Dermis microvascular lymphatic vessel endothelial cell (primary cell): Measurements from ENCODE around the gene TRAF3IP3. TPM values are rescaled to one million over a fixed set of nuclear protein-coding genes. Genes with fewer than 3 reads are reported as not detected.

ENCODE experiments used
- DNase-seq, 2 donors: peaks; one replicate each; pipeline versions ENCODE4 v3.0.0 to v3.0.0-alpha.2; 2010; ENCODE audit warnings: low read depth in 2 of 2
- total RNA-seq: library from RNA; depleted of rRNA; stranded (reverse); fragments of >200 nt; gene quantifications from 2 replicates; pipeline ENCODE4 v1.2.1, GENCODE V29; 2014

Gene TRAF3IP3, protein sequence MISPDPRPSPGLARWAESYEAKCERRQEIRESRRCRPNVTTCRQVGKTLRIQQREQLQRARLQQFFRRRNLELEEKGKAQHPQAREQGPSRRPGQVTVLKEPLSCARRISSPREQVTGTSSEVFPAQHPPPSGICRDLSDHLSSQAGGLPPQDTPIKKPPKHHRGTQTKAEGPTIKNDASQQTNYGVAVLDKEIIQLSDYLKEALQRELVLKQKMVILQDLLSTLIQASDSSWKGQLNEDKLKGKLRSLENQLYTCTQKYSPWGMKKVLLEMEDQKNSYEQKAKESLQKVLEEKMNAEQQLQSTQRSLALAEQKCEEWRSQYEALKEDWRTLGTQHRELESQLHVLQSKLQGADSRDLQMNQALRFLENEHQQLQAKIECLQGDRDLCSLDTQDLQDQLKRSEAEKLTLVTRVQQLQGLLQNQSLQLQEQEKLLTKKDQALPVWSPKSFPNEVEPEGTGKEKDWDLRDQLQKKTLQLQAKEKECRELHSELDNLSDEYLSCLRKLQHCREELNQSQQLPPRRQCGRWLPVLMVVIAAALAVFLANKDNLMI
- total RNA-seq, result not detected in 2 replicates

DNA sequence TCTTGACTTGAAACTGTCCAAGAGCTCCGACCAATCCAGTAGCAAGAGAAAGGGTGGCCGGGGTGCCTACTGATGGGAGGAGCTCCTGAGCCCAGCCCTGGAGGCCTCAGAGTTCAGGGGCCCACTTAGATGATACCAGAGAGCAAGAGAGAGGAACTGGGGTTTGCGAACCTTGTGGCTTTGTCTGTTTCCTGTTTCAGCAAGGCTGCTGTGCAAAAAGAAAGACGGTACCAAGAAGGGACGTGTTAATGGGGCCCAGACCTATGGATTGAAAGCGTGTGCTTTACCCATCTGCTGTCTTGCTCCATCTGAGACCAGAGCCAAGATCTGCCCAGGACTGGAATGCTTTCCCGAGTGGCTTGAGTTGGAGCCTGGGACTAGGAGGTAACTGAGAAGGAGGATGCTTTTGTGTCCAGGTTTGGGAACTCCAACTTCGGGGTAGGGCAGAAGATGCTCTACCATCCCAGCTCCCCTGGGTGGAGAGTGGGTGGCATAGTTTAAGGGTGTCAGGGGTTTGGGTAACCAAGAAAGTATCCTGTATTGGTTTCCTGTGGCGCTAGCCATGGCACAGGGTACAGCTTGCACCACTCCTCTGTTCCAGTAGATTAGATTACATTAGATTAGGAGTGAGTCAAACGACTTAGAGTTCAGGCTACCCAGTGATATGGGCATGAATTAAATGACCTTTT, at the start of gene TRAF3IP3:
Gene TRAF3IP3, plus strand, starts transcription at position 128 of the 689 bp plus-strand sequence. CDS start 3,987 bp downstream, outside the sequence.
- no peak for DNase-seq

DNA sequence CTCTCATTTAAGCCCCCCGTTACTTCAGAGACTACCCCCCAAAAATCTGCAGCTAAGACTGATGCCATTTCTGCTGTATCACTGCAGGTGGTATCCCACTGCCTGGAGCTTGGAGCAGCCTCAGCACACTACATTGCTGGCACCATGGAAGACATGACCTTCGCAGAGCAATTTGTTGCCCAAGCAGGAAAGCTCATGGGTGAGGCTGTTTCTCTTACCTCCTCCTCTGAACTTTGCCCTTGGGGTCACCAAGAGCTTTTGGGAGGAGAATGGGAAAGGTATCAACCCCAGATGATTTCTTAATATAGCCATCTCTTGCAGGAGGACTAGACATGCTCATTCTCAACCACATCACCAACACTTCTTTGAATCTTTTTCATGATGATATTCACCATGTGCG, 49.2 kb upstream of the TRAF3IP3 start:
- DNase-seq, result no peak

DNA sequence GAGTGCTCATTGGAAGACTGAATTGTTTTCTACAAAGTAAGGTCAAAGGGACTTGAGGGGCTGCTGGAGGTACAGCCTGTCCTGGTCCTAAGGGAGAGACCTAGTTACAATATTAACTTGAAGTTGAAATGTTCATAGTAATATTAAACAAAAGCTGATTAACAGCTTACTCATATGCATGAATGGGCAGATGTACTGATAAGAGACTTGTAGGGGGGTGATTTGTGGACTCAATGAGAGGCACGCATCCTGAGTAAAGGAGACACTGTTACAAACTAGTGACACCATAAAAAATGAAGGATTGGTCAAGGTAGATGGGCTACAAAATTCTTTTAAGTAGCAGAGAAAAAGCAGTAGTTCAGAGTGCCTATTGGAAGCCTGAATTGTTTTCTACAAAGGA, 48.5 kb upstream of the TRAF3IP3 start:
- DNase-seq, result no peak

DNA sequence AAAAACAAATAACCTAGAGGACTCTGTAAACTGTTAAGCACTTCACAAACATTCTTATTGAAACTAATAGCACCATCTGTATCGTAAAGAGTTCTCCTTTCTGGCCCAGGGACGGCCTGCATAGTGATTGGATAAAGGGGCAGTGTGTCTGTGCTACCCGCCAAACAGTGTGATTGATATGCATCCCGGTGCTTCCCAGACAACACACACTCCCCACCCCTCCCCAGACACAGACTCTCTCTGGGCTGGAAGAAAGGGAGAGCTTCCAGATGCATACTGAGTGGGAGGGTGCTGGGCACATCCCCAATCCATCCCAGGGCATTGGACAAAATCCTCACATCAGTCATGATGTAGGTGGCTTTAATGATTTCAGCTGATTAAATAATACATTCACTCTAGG, 47.6 kb upstream of the TRAF3IP3 start:
- DNase-seq, result no peak

DNA sequence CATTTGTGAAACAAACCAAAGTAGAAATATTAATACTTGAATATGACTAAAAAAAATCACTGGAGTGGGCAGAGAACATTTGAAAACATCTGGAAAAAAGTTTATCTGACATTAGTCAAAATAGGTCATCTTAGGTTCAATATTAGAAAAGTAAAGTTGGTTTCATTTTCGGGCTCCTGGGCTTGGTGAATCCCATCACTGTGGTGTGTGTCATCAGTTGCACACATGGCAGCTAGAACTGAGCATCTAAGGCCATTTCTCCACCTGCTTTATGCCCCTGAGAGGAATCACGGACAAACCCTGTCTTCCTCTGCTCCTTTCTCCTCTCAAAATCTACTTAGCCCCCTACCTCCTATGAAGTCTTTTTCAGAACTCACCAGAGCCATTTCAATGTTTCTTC, 45.8 kb upstream of the TRAF3IP3 start:
- DNase-seq, result no peak

DNA sequence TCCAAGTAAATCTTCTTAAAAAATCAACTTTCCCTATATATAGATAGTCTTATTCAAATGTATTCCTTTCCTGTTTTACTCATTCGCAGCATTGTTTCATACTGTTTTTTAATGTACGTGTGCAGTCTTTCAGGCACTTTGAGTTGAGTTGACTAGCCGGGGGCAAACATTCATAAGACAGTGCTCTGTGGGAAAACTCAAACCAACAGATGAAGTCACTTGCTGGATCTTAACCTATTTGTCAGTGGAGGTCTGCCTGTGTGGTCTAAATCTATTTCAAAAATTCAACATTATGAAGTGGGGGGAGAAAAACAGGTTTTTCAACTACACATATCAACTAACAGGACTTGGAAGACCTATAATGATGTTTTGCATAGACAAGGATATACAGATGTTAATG, 45.0 kb upstream of the TRAF3IP3 start:
- DNase-seq, result no peak

DNA sequence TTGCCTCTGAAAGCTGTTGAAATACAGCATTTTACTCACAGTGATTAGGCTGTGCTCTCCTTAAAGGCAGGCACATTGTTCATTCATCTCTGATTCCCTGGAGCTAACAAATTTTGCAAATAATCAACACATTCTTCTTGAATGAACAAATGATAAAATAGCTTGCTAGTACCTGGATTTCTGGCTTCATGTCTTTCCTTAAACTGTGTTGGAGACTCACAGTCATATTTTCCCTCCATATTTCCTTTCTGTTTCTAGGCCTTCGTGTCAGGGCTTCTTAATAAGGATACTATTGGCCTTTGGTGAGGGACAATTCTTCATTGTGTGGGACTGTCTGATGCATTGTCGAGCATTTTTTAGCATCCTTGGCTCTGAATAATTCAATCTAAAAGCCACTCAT, 41.5 kb upstream of the TRAF3IP3 start:
- DNase-seq, result no peak

DNA sequence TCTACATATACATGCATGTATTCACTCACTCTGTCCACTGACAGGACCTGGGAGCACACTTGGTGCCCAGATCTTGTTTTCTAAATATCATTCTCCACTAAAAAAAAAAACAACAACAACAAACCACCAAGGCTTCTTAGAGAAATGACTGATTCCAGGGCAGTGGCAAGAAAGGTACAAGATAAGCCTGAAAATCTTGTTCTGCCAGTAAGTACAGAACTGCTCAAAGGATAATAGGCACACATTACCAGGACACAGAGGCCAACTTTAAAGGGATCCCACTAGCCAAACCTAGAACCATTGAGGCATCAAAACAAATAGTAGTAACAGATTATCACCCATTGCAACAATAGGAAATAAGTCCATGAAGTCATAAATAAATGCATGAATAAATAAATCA, 40.5 kb upstream of the TRAF3IP3 start:
- DNase-seq, result no peak

DNA sequence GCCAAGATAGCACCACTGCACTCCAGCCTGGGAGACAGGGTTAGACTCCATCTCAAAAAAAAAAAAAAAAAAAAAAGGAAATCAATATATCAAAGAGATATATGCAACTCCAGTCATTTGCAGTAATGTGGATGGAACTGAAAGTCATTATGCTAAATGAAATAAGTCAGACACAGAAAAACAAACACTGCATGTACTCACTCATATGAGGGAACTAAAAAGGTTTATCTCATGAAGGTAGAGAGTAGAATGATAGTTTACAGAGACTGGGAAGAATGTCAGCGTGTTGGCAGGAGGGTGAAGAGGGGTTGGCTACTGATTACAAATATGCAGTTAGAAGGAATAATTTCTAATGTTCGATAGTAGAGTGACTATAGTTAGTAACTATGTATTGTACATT, 38.0 kb upstream of the TRAF3IP3 start:
- DNase-seq, result no peak

DNA sequence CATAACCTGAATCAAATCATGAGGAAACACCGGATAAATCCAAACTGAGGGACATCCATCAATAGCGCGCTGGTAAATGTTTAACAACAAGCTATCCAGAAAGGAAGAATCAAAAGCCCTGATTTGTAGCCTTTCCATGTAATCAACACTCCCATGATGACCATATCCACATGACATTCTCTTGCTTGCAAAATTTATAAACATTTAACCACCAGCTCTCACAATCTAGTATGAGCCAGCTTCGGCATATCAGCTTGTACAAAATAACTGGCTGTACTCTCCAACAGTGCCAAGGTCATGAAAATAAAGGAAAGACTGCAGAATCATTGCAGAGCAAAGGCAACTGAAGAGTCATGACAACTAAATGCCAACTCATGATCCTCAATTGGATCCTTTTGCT, 35.5 kb upstream of the TRAF3IP3 start:
- DNase-seq, result no peak

DNA sequence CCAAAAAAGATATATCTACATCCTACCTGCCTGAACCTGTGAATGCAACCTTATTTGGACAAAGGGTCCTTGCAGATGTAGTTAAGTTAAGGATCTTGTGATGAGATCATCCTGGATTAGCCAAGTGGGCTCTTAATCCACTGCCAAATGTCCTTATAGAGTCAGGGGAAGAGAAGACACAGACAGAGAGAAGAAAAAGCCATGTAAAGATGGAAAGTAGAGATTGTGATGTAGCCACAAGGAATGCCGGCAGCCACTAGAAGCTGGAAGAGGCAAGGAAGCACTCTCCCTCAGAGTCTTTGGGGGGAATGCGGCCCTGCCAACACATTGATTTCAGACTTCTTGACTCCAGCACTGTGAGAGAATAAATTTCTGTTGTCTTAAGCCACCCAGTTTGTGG, 35.0 kb upstream of the TRAF3IP3 start:
- no peak for DNase-seq

DNA sequence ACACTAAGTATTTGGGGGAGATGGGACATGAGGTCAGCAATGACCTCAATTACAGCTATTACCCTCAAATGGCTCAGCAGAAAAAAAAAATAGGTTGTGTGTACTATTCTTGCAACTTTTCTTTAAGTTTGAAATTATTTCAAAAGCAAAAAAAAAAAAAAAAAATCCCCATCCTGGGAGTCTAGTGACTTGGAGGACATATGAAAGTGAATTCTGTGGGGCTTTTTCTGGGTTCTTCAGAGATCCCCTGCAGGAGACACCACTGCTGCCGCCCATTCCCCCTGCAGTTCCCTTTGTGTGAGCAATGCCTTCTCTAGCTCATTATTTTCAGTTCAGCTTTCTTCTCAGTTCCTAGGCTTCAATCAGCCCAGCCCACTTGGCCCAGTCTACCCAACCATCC, 34.5 kb upstream of the TRAF3IP3 start:
- DNase-seq, result no peak

DNA sequence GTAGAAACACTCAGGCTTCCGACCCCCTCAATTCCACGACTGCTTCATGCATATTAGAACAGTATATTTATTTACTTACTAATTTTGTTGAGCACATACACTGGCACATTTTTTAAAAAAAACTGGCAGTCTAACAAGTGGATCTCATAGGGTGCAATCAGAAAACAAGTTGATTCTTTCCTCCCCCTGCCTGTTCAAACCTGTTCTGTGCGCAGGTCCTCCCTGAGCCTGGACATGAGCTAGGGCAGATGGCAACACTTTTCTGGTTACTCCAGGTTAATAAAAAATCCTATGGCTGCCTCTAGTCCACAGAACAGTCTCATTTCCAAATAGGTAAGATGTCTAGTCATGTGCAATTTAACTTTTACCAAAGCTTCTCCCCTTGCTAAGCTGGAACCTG, 32.6 kb upstream of the TRAF3IP3 start:
- no peak for DNase-seq

DNA sequence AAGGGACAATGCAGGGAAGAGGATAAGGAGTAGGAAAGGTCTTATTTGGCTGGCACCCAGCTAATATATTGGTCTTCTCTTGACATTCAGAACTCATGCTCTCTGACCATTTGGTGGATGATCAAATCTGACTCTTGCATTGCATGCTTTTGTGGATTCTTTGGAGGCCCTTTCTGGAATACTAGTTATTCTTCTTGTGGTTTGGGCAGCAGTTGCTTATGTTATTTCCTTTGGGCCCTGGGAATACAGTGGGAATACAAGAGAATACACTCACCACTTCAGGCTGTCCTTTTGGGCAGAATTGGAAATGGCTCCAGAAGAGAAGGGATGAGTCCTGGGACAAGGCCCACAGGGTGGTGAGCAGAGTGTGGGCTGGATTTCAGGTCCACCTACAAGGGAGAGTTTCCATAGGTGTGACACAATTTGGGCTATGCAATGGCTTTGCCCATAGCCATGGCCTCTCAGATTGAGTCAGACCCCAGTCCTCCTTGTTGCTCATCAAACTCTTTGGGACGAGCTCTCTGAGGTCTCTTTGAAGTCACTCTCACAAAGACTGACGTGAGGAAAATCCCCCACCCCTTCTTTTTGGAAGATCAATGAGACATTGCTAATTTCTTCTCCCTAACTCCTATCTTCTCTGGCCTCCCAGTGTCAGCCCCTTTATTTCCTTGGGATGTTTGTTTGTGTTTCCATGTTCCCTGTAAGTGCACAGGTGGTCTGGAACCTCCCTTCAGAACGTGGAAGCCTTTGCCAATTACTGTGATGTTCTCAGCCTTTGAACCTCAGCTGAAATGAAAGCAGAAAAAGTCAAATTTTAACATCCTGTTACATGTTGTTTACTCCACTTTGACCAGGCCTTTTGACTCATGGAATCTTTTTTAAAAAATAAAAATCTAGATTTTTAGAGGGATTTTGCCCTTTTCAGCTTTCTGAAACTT, 31.8 kb upstream of the TRAF3IP3 start:
- no peak for DNase-seq

DNA sequence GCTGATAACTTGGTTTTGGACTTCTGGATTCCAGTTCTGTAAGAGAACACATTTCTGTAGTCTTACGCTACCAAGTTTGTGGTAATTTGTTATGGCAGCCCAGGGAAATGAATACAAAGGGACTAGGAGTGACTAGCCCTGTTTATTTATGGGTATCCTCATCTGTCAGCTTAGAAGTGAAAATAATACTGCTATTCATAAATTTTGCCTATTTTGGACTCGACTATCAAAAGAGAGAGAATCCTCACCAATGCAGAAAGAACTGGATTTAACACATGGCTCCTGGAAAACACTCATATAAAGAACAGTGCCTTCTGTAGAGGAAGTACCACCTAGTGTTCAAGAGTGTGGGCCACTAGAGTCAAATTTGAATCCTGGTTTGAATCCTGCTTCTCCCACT, 28.6 kb upstream of the TRAF3IP3 start:
- DNase-seq, result no peak

DNA sequence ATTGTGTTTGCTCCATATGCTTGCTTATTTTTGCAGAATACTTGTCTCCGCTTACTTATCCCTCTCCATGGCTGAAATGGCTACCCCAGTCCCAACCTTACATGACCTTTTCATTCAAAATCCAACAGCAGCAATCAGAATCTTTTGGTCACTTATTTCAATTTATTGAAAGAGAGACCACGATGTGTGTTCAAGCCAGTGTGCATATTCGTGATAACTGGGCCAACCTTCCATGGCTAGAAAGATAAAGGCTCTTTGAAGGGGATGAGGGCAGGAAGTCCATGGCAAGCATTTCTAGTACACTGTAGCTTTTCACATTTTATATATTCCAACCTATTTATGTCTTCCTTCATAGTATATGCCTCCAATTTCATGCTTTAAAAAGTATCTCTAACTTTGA, 28.1 kb upstream of the TRAF3IP3 start:
- no peak for DNase-seq

DNA sequence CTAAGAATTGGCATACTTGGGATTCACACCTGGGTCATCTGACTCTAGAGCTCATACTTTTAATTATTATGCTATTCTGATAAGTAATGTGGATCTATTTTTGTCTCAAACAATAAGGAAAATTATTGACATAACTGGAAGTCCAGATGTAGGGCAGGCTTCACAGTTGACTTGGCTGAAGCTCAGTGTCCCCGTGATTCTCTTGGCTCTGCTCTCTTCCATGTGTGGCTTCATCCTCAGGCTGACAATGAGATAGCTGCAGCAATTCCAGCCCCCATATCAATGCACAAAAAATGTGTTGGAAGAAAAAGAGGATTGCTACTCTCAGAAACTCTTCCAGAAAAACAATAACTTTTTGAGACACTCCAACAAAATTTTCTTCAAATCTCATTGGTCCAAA, 27.4 kb upstream of the TRAF3IP3 start:
- no peak for DNase-seq

DNA sequence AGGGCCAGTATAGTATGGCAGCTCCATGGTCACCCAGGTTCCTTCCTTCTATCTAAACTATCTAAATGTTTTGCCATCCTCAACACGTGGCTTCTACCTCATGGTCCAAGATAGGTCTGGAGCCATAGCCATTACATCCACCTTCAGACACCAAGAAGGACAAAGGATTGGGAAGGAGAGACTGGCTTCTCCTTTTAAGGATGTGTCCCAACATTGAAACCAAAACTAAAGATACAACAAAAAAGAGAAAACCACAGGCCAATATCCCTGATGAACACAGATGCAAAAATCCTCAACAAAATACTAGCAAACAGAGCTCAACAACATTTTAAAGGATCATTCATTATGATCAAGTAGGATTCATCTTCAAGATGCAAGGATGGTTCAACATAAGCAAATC, 26.4 kb upstream of the TRAF3IP3 start:
- no peak for DNase-seq

DNA sequence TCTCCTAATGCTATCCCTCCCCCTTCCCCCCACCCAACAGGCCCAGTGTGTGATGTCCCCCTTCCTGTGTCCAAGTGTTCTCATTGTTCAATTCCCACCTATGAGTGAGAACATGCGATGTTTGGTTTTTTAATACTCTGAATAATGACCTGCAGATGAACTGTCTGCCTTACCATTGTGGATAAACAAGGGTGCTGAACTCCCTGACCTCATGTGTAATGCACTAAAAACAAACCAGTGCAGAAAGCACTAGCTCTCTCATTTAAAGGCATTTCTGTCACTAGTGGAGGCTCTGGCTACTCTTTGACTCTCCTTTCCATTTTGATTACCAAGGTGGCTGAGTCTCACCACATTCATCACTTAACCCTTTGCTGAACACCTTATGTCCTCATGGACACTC, 23.1 kb upstream of the TRAF3IP3 start:
- no peak for DNase-seq

DNA sequence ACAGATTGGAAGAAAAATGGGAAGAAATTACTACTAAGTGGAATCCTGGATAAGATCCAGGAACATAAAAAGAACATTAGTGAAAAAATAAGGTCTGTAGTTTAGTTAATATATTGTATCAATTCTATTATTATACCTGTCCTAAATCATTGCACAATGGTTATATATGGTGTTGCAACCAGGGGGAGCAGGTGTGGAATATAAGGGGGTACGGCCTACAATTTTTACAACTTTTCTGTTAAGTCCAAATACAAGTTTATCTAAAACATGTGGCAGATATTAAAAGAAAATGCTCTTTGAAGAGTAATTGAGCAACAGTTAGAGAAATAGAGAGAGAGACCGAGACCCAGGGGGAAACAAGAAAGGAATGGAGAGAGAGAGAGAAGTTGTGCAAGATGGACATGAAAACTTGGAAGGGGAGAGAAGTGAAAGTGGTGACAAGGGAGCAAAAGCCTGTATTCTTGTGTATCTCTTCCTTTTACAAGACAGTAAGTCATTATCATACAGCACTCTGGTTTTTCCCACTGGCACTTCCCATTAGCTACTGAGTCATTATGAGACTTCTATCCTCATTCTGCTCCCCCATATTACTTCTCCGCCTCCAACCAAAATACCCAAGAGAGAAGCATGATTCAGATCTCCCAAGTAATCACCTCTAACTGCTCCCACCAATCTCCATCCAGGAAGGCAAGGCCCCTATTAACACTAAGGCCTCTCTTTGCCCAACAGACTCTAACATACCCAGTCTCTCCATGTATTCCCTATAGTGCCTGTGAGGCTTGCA, 22.3 kb upstream of the TRAF3IP3 start:
- no peak for DNase-seq
